Transverse colon (tissue), 3 donors: ENCODE measurements around the gene ARFGAP1.
"Not testable (repeated sequence)": the region's sequence is repeated elsewhere in the genome, so short reads cannot be mapped to it uniquely, and the experiment has no call there.

Experiments
- POLR2A ChIP-seq: fragments of 450-650 bp; IDR thresholded peaks from one replicate; pipeline ENCODE4 v1.6.1; 2016; ENCODE audit warnings: antibody characterized with exemption, mild to moderate bottlenecking, moderate library complexity
- TF ChIP-seq, protein P1 (sequence below), 5 experiments: fragments of 200-600 bp in 3 of 5; fragments of 450-650 bp in 2 of 5; sonication (generic) in 3 of 5; IDR thresholded peaks; 1 replicate in 2 of 5; 2 replicates in 3 of 5; pipeline ENCODE4 v1.5.1; 2016 to 2017; ENCODE audit warnings: antibody characterized with exemption in 5 of 5, inconsistent platforms in 3 of 5, mild to moderate bottlenecking in 2 of 5, moderate library complexity in 1 of 5

DNA sequence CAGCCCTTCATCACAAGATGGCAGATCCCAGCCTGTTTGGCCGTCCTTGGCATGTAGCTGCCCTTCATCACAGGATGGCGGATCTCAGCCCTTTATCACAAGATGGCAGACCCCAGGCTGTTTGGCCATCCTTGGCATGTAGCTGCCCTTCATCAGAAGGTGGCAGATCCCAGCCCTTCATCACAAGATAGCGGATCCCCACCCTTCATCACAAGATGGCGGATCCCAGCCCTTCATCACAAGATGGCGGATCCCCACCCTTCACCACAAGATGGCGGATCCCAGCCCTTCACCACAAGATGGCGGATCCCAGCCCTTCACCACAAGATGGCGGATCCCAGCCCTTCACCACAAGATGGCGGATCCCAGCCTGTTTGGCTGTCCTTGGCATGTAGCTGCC, 62.4 kb downstream of the ARFGAP1 start:
- not testable (repeated sequence) for TF ChIP-seq POLR2A
- TF ChIP-seq, protein P1, sequence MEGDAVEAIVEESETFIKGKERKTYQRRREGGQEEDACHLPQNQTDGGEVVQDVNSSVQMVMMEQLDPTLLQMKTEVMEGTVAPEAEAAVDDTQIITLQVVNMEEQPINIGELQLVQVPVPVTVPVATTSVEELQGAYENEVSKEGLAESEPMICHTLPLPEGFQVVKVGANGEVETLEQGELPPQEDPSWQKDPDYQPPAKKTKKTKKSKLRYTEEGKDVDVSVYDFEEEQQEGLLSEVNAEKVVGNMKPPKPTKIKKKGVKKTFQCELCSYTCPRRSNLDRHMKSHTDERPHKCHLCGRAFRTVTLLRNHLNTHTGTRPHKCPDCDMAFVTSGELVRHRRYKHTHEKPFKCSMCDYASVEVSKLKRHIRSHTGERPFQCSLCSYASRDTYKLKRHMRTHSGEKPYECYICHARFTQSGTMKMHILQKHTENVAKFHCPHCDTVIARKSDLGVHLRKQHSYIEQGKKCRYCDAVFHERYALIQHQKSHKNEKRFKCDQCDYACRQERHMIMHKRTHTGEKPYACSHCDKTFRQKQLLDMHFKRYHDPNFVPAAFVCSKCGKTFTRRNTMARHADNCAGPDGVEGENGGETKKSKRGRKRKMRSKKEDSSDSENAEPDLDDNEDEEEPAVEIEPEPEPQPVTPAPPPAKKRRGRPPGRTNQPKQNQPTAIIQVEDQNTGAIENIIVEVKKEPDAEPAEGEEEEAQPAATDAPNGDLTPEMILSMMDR (IDR thresholded peaks at IDR 0.05) = not testable (repeated sequence)
